GM12873 (cell line): ENCODE measurements around the gene GCNT2.

Experiments
- CTCF ChIP-seq: IDR thresholded peaks from 2 replicates; pipeline ENCODE4 v1.5.1; 2012; ENCODE audit warnings: low read depth, mild to moderate bottlenecking, moderate library complexity, low read length, control low read depth; ENCODE audit not compliant: insufficient read depth; ENCODE audit errors: missing control alignments

The GCNT2 gene

GRCh38 chr6:10556589-10556988 is 35.4 kb downstream of the GCNT2 start:
- TF ChIP-seq CTCF, result no peak

DNA sequence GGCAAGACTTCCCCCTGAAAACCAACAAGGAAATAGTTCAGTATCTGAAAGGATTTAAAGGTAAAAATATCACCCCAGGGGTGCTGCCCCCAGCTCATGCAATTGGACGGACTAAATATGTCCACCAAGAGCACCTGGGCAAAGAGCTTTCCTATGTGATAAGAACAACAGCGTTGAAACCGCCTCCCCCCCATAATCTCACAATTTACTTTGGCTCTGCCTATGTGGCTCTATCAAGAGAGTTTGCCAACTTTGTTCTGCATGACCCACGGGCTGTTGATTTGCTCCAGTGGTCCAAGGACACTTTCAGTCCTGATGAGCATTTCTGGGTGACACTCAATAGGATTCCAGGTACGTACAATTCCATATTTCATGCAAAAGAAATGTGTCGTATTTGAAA is 35.8 kb downstream of the GCNT2 start:
- no peak for TF ChIP-seq CTCF

DNA sequence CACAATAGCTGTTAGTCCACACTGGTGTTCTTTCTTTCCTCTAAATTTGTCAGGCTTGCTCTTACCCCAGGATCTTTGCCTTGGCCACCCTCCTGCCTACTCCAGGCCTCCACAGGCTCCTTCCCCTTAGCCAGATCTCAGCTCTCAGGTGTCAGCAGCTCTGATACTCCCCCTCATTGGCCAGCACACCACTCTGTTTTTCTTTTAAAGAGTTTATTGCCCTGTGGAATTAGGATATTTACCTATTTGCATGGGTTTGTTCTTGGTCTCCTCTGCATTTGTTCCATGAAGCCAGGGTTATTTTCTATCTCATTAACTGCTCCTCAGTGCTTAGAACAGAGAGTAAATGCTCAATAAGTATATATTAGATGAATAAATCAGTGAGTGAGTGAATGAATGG is 36.8 kb downstream of the GCNT2 start:
- TF ChIP-seq CTCF, result no peak

DNA sequence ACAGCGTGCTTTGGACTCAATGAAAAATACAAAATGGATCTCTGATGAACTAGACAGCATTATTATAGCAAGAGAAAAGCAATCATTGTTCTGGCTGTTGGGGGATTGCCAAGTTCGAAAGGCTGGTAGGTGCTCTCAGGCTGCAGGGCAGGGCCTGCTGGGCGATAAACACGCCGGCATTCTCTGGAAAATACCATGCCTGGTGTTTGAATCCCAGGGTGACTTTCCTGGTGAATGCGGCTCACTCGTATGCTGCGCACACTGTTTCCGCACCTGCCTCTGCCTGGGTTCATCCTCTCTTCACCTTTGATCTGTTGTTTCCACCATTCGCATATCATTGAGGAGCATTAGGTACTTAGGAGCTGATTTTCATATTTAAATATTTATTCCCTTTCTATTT is 37.4 kb downstream of the GCNT2 start:
- TF ChIP-seq CTCF, result no peak

DNA sequence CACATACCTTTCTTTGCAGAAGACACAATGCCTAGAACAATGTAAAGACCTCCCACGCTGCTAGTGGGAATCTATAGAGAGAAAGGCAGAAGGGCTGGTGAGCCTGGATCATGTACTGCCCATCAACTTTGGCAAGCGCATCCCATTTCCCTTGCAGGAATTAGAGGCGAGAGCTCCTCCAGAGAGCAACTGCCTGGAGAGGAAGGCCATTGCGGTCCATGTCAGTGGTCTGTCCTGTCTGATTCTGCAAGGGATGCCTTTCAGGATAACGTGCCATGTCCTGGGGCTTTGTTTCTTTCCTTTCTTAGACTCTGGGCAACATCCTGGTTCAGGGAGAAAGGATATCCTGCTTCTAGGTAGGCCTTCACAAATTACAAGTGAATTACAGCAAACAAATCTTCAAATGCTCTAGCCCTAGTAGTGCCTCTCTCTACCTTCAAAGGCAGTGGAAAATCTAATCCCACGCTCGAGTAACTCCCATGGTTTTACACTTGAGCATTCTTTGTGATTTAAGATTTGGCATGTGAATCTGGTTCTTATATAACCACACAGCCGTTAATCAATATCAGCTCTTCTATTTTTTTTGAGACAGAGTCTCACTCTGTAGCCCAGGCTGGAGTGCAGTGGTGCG is 38.5 kb downstream of the GCNT2 start:
- TF ChIP-seq CTCF, result no peak

DNA sequence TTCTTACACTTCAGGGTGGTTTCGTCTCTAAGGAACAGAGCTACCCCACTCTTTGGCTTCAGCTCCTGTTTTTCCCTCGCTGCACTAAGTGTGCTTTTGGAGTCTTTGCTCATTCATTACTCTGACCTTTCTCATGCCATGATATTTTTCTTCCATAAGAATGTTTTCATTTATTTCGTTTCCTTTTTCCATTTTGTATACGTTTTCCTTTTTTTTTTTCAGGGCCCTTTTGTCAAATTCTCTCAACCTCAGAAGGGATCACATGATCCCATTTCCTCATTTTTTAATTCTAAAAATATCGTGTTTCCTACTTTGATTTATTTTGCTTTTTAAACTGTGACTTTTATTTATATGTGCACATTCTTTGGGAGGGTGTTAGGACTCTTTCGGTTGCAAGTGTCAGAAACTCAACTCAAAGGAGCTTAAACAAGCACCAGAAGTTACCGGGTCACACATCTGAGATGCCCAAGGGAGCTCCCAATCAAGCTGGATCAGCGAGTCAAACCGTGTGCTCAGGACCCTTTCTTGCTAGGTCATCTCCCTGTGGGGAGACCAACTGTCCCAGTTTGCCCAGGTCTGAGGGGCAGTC is 40.6 kb downstream of the GCNT2 start:
- TF ChIP-seq CTCF, result no peak

GRCh38 chr6:10564975-10565673 is 44.0 kb downstream of the GCNT2 start:
- no peak for TF ChIP-seq CTCF
